GM15510 (cell line): ENCODE results near the gene SLC39A11.

Source experiments
- POLR2A ChIP-seq: IDR thresholded peaks from 3 replicates; pipeline ENCODE4 v1.6.1; 2011; ENCODE audit warnings: borderline replicate concordance; ENCODE audit not compliant: insufficient read length; ENCODE audit errors: extremely low read depth

Gene SLC39A11

GRCh38 chr17:72882426-72882825 lies 210.1 kb downstream of the SLC39A11 start:
- TF ChIP-seq POLR2A = no peak

- TF ChIP-seq POLR2A = no peak
Observed at GRCh38 chr17:72879877-72880276, 212.6 kb downstream of the SLC39A11 start.

- TF ChIP-seq POLR2A = no peak
Observed at GRCh38 chr17:72878975-72879660, 213.4 kb downstream of the SLC39A11 start.

- TF ChIP-seq POLR2A = no peak
Observed at GRCh38 chr17:72877348-72877747, 215.1 kb downstream of the SLC39A11 start.

GRCh38 chr17:72876413-72876812 lies 216.1 kb downstream of the SLC39A11 start:
- TF ChIP-seq POLR2A = no peak

- TF ChIP-seq POLR2A = no peak
Observed at GRCh38 chr17:72875361-72875760, 217.1 kb downstream of the SLC39A11 start.

- no peak for TF ChIP-seq POLR2A
Observed at GRCh38 chr17:72872396-72872795, 220.1 kb downstream of the SLC39A11 start.

GRCh38 chr17:72870367-72870985 lies 222.0 kb downstream of the SLC39A11 start:
- no peak for TF ChIP-seq POLR2A

- TF ChIP-seq POLR2A = no peak
Observed at GRCh38 chr17:72869630-72870029, 222.9 kb downstream of the SLC39A11 start.

- no peak for TF ChIP-seq POLR2A
Observed at GRCh38 chr17:72865954-72866353, 226.5 kb downstream of the SLC39A11 start.

GRCh38 chr17:72863526-72864211 lies 228.8 kb downstream of the SLC39A11 start:
- TF ChIP-seq POLR2A = no peak

GRCh38 chr17:72862276-72862999 lies 230.1 kb downstream of the SLC39A11 start:
- no peak for TF ChIP-seq POLR2A

GRCh38 chr17:72861811-72862210 lies 230.7 kb downstream of the SLC39A11 start:
- no peak for TF ChIP-seq POLR2A

GRCh38 chr17:72860778-72861177 lies 231.7 kb downstream of the SLC39A11 start:
- TF ChIP-seq POLR2A = no peak
